Bronchial epithelial cell (primary cell): ENCODE data around the gene DLD. TPM values are rescaled to one million over a fixed set of nuclear protein-coding genes. Genes with fewer than 3 reads are reported as not detected.

Source experiments
- DNase-seq: peaks from one replicate; pipeline ENCODE4 v3.0.0-alpha.2; 2010; ENCODE audit warnings: low read depth
- FAIRE-seq: peaks from 2 replicates; lab custom pipeline; 2011; peaks lifted over from hg19 to GRCh38; lab: Jason Lieb, UNC
- H3K27me3 ChIP-seq: 2 replicates; pipeline ENCODE4 v1.5.1; 2011; ENCODE audit warnings: low read length; ENCODE audit not compliant: control insufficient read depth, insufficient read depth
- H3K36me3 ChIP-seq: 2 replicates; pipeline ENCODE4 v1.5.1; 2011; ENCODE audit warnings: low read length; ENCODE audit not compliant: control insufficient read depth, insufficient read depth
- H3K4me3 ChIP-seq: 2 replicates; pipeline ENCODE4 v1.5.1; 2011; ENCODE audit warnings: mild to moderate bottlenecking, low read depth, low read length, control low read depth
- total RNA-seq: library from RNA; depleted of rRNA; stranded (reverse); fragments of >200 nt; gene quantifications from 2 replicates; pipeline ENCODE4 v1.2.1, GENCODE V29; 2014
- TF ChIP-seq, protein P1 (sequence below): IDR thresholded peaks from 2 replicates; pipeline ENCODE4 v1.5.1; 2011; ENCODE audit warnings: mild to moderate bottlenecking, moderate library complexity, low read length, control low read depth, inconsistent platforms; ENCODE audit not compliant: insufficient read depth, severe bottlenecking

DLD gene
- total RNA-seq, 1 donor from 2014 or later: 43.7 TPM

DNA sequence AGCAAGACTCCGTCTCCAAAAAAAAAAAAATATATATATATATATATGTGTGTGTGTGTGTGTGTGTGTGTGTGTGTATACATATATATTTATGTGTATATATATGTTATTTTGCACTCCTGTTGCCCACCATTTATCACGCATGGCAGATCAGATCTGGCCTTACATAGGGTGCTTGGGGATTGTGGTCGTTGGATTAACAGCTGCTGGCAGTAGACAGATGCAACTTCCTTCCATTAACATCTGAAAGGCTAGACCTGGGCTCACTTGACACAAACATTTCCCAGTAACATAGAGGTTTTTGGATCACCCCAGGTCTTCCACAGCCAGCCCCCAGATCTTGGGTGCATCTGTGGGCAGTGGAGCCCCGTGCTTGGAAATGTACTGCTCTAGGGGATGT, 40.8 kb upstream of the DLD start:
- FAIRE-seq: no peak
- Histone ChIP-seq H3K36me3 (no peaks in the 10 kb centered on the region), H3K4me3 (no peak overlapping the region), H3K27me3 (peaks cover 4% of the 10 kb centered on the region)
- DNase-seq: no peak
- TF ChIP-seq, protein P1, sequence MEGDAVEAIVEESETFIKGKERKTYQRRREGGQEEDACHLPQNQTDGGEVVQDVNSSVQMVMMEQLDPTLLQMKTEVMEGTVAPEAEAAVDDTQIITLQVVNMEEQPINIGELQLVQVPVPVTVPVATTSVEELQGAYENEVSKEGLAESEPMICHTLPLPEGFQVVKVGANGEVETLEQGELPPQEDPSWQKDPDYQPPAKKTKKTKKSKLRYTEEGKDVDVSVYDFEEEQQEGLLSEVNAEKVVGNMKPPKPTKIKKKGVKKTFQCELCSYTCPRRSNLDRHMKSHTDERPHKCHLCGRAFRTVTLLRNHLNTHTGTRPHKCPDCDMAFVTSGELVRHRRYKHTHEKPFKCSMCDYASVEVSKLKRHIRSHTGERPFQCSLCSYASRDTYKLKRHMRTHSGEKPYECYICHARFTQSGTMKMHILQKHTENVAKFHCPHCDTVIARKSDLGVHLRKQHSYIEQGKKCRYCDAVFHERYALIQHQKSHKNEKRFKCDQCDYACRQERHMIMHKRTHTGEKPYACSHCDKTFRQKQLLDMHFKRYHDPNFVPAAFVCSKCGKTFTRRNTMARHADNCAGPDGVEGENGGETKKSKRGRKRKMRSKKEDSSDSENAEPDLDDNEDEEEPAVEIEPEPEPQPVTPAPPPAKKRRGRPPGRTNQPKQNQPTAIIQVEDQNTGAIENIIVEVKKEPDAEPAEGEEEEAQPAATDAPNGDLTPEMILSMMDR: no peak

GRCh38 chr7:107850643-107851042, 40.3 kb upstream of the DLD start:
- DNase-seq: no peak
- Histone ChIP-seq H3K27me3 (peaks cover 4% of the 10 kb centered on the region), H3K36me3 (no peaks in the 10 kb centered on the region), H3K4me3 (no peak overlapping the region)
- TF ChIP-seq, protein P1: no peak
- FAIRE-seq: no peak

GRCh38 chr7:107854454-107854853, 36.5 kb upstream of the DLD start:
- FAIRE-seq: no peak
- peaks cover 4% of the 10 kb centered on the region for H3K27me3 ChIP-seq
- no peaks in the 10 kb centered on the region for H3K36me3 ChIP-seq
- TF ChIP-seq, protein P1: no peak
- no peak overlapping the region for H3K4me3 ChIP-seq
- DNase-seq: no peak

DNA sequence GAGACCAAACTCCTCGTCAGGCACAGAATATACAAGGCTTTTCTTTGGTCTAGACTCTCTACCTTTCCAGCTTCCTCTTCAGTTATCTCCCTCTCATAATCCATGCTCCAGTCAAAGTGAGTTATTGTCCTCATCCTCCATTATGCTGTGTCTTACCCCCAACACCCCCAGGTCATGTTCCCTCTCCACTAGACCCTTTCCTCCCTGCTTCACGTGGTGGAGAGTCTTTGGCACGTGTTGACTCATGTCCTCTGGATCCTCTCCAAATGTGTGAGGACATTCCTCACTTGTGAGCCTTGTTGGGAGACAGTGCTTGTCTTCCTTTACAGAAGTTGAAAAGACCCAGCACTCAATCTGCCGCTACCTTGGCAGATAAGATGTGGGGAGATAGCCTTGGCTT, 36.0 kb upstream of the DLD start:
- DNase-seq (peak; percentile 37), FAIRE-seq (no peak)
- H3K36me3 ChIP-seq: no peaks in the 10 kb centered on the region
- TF ChIP-seq, protein P1: no peak
- no peak overlapping the region for H3K4me3 ChIP-seq
- H3K27me3 ChIP-seq: peaks cover 4% of the 10 kb centered on the region

GRCh38 chr7:107856806-107857540, 34.0 kb upstream of the DLD start:
- H3K36me3 ChIP-seq: no peaks in the 10 kb centered on the region
- DNase-seq (no peak), FAIRE-seq (no peak)
- H3K27me3 ChIP-seq: peaks cover 6% of the 10 kb centered on the region
- TF ChIP-seq, protein P1: no peak
- no peak overlapping the region for H3K4me3 ChIP-seq

GRCh38 chr7:107857541-107857912, 33.5 kb upstream of the DLD start:
- no peak for FAIRE-seq
- peak; percentile 8 for DNase-seq

More at GRCh38 chr7:107857541-107857912, 33.5 kb upstream of the DLD start:
- TF ChIP-seq, protein P1: no peak
- Histone ChIP-seq H3K4me3 (no peak overlapping the region), H3K36me3 (no peaks in the 10 kb centered on the region), H3K27me3 (peaks cover 6% of the 10 kb centered on the region)
